Right renal pelvis (tissue), 4 donors: Measurements from ENCODE around the gene SGK2. TPM values are rescaled to one million over a fixed set of nuclear protein-coding genes. Genes with fewer than 3 reads are reported as not detected.

Experiments
- DNase-seq, 4 donors: peaks; one replicate each; pipeline ENCODE4 v3.0.0-alpha.2; 2013; ENCODE audit warnings: low read depth in 4 of 4, low spot score in 3 of 4, missing footprints in 1 of 4
- polyA plus RNA-seq, 4 donors: library from polyadenylated mRNA; unstranded; fragments of 120-200 nt; gene quantifications; one replicate each; pipeline ENCODE4 v1.2.1, GENCODE V29; 2013; ENCODE audit not compliant: insufficient read length in 4 of 4

Gene SGK2
- 10 to 100 TPM; 30.6 to 51.4 (median 36.0) TPM for polyA plus RNA-seq

DNA sequence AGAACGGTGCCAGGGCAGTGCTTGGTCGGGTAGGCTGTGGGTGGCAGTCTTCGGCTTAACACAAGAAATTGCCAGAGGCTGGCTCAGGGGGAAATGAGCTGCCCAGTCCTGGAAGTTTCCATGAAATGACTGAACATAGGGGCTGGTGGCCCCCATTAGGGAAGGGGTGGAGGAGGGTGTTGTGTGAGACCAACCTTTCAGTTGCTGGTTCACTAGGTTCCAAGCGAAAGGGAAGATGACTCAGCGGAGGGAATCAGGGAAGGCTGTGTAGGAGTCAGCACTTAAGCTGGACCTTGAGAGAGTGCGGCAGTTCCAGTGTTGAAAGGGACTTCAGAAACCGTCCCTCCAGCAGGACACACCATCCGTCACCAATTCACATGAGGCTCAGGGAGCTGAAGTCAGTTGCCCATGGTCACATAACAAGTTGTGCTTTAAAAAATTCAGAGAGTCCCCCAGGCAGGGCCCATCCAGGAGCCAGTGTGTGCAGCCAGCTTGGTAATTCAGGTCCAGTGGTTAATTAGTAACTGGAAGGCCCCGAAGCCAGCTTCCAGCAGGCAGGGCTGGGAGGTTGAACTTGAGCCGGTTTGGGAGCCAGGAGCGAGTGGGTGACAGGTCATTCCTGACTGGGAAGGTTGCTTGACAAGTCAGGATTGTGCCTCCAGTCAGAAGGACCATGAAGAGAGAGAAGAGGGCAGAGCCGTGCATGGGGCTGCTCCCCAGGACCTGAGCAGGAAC lies at the start of gene SGK2:
Gene SGK2, plus strand, starts transcription at position 616 of the 735 bp plus-strand sequence. CDS start 7,469 bp downstream, outside the sequence.
- DNase-seq, result peak; percentile 47 to 74 (median 66)

DNA sequence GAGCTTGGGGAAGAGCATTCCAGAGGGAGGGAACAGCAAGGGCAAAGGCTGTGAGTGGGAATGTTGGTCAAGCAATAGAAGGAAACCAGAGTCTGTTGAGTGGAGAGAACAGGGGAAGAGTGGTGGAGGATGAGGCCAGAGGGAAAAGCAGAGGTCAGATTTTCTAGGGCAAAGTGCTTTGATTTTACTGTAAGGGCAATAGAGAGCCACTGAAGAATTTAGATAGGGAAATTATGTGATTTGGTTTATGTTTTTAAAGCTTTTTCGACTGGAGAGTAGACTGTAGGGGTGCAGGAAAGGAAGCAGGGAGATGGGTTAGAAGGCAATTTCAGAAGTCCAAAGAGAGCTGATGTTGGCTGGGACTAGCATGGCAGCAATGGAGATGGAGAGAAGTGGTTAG lies 46.9 kb upstream of the SGK2 start:
- DNase-seq, result no peak

DNA sequence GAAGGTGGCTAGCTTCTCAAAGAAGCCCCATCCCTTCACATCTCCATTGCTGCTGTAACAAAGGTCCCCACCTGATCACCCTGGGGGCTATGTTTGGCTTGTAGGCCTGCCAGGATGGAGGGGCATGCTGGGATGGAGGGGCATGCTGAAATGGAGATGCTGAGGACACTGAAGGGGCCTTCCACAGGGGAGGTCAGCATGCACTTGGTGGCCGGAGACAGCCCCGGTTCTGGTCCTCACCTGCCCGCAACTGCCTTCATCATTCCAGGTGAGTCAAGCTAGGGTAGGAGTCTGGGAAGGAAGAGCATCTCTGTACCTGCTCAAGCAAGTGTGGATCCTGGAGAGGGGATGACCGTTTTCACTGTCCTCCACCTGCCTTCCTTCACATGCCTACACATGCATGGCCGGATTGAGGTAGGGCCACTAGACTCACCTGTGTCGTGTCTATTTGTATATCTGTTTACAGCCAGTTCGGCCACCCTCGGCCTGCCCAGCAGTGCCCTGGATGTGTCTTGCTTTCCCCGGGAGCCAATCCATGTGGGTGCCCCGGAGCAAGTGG lies 45.4 kb upstream of the SGK2 start:
- DNase-seq, result no peak

DNA sequence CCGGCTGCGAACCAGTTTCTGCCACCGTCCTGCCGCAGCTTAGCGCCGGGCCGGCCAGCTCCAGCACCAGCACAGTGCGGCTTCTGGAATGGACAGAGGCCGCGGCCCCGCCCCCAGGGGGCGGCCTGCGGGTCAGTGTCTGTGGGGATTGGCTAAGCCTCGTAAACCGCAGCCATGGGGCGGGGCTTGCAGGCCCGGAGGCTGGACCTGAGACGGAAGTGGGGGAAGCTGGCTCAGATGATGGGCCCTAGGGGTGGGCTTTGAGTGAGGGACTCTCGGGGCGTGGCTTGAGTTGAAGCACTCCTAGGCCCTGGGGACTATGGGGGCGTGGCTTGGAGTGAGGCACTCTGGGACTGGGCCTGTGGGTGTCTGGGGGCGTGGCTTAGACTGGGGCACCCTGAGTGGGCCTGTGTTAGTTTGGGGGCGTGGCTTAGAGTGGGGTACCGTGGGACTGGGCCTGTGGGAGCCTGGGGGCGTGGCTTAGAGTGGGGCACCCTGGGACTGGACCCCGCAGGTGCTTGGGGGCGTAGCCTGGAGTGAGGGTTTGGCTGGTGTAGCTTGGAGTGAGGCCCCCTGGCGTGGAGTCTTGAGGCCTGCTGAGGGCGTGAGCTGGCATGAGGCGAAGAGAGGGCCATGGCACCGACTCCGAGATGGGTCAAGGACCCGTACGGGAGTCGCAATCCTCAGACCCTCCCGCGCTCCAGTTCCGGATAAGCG lies 44.7 kb upstream of the SGK2 start:
- DNase-seq, result peak; percentile 87 to 96 (median 95)

DNA sequence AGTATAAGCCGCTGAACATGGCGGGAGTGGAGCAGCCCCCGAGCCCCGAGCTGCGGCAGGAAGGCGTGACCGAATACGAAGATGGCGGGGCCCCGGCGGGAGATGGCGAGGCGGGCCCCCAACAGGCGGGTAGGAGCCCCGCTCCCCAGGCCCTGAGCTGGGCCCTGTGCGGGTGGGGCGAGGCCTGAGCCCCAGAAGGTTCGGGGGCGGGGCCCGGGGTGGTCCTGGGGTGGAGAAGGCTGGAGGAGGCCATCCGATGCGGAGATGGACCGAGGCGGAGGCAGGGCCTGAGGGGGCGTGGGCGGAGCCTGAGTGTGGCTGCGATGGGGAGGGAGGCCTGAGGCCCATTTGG lies 44.2 kb upstream of the SGK2 start:
- DNase-seq, result no peak

DNA sequence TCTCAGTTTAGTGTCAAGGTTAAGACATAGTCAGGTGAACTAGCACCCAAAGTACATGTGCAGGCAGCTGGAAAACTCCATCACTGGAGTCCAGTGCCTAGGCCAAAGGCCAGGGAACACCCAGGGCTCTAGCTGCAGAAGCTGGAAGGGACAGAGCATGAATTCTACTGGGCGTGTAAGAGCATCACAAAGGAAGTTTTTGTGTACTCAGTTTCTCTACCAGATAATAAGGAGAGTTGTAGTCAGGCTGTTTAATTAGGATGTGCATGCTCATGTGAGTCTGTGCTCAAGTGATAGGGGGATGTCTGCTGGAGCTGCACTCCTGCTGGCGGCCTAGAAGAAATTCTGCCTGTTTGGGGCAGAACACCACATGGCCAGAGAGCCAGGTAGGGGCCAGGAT lies 43.2 kb upstream of the SGK2 start:
- no peak for DNase-seq

DNA sequence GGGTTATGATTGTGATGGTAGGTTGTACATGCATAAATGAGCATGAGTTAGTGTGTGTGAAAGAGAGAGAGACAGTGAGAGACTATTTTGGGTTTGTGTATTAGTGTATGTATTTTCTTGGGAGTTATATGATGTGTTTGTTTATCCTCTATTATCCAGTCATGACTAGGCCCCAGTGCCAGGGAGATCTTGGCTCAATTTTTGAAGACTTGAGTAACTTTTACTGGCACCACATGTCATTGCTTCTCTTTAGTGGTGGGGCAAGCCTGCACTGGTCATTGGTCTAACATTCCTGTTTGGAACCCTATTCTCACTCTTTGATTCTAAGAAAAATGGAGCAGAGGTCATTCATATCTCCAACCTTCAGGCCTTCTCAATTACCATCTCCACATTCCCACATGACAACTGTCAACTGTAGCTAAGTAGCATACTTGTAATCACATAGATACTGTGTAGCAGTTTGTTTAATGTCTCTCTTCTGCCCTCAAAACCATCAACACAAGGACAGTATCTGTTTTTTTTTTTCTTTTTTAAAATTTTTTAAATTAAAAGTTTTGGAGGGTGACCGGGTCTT lies 42.5 kb upstream of the SGK2 start:
- DNase-seq, result no peak

DNA sequence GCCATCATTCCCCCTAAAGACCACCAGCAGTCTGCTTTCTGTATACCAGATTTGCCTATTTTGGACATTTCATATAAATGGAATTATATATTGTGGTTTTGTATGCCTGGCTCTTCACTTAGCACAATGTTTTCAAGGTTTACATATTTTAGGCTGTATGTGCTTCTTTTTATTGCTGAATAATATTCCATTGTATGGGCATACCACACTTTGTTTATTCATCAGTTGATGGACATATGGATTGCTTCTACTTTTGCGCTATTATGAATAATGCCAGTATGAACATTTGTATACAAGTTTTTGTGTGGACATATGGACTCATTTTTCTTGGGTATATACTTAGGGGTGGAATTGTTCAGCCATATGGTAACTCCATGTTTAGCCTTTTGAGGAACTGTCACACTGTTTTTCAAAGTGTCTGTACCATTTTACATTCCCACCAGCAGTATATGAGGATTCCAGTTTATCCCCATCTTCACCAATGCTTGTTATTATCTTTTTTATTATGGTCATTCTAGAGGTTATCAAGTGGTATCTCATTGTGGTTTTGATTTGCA lies 38.7 kb upstream of the SGK2 start:
- DNase-seq, result no peak

DNA sequence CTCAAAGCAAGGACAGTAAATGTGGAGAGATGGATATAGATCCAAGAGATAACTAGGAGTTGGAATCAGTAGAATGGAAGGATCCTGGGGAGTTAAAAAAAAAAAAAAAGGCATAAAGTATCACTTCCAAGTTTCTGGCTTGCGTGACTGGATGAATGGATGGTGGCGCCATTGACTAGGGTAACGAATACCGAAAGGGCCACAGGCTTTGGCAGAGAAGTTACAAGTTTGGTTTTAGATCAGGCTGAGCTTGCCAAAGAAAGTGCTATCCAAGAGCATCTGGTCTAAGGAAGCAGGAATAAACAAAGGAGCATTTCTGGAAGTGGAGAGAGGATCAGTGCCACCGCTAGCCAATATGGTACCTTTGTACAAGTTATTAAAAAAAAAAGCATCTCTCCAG lies 33.8 kb upstream of the SGK2 start:
- no peak for DNase-seq

DNA sequence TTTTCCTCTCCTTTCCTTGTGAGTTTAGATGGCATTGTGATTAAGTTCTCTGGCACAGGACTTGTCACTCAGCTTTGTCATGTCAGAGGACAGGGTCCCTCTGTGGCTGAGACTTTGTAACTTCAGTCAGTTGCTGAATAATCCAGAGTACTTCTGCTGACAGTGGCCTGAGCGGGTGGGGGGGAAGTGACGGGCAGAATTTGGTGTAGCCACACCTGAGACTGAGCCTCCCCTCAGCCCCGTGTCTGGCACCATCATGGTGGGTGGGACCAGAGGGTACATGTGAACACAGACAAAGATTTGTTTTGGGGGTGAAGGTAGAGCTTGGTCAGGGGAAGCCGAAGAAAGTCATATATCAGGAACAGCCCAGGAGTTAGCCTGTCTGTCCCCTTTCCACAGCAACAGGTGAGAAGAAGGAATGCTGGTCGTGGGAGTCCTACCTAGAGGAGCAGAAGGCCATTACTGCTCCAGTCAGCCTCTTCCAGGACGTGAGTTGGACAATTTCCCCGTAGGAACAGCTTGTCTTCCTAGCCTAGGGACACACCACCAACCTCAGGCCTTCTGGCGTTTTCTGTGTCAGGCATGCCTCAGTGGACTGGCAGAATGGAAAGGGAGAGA lies 30.5 kb upstream of the SGK2 start:
- DNase-seq, result no peak

DNA sequence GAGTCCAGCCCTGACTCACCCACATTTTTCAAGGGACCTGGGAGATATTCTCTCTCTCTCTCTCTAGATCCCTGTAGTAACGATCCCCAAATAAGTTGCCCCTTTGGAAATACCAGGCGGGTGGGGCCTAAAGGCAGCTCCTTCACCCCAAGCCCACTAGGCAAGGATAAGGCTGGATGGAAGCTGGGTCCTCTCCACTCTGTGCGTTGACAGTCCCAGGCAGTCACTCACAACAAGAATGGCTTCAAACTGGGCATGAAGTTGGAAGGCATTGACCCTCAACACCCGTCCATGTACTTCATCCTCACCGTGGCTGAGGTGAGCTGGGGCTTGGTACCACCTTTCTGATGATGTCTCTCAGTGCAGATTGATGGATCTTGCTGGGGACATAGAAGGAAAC lies 29.8 kb upstream of the SGK2 start:
- no peak for DNase-seq

DNA sequence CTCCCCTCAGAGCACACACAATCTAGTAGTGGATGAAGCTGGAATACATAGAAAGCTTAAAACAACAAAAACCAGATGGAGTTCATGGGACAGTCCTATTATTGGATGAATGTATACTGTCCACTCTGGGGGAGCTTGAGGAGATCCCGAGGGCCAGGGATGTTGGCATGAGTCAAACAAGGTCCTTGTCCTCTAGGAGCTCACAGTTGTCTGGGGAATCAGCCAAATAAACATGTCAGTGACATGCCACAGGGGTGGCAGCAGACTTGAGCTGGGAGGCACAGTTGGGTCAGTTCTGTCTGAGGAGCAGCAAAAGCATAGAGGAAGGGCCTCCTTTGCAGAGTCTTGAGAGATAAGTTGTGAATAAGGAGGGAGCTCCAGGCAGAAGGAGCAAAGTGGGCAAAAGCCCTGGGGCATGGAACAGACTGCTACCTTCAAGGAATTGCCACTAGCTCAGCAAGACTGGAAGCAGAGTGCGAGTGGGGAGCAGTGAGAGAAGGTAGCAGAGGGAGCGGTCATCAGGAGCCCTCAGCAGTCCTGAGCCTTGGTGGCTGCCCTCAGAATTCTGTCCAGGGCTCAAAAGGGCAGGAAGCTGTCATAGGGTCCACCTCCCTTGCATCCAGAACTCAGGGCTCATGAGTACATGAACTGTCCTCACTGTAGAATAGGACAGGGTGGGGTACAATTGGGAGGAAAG lies 29.2 kb upstream of the SGK2 start:
- no peak for DNase-seq

DNA sequence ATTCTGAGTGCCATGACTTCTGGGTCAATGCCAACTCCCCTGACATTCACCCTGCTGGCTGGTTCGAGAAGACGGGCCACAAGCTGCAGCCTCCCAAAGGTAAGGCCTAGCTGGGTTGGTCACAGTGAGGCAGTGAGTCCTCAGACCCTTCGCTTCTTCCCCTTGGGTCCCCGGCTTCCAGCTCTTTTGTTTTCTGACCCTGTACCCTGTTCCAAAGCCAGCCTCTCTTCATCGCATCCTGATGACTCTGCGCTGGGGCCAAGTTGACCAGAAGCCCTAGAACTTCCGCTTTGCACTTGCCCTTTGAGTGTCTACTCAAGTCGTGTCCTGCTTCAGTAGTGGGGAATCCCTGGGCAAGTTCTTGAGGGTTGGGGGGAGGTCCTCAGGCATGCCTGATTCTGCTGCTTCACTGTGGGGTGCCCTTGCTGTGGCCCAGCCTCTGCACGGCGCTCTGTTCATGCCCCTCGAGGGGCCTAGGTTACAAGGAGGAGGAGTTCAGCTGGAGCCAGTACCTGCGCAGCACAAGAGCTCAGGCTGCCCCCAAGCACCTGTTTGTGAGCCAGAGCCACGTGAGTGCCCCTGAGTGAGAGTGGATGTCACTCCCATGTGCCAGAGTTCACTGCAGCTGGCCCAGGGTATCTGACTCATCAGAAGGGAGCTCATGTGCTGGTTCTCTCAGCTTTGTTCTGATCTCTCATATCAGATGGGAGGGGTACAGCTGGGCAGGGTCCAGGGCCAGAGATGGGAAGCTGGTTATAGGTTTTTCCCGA lies 28.3 kb upstream of the SGK2 start:
- DNase-seq, result no peak

DNA sequence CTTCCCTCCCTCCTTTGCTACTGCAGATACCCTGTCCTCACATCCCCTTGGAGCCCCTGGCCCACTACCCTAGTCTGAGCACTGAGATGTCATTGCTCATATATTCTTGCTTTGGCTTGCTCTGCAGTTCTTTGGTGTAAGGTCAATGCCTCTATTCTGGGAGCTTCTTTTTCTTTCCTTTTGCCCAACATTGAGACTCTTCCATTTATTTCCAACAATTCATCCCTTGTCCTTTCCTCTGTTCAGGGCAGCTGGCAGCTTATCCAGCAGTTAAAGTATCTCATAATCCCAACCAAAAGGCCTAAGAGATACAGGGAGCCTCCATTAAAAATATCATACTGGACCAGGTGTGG lies 27.8 kb upstream of the SGK2 start:
- no peak for DNase-seq

DNA sequence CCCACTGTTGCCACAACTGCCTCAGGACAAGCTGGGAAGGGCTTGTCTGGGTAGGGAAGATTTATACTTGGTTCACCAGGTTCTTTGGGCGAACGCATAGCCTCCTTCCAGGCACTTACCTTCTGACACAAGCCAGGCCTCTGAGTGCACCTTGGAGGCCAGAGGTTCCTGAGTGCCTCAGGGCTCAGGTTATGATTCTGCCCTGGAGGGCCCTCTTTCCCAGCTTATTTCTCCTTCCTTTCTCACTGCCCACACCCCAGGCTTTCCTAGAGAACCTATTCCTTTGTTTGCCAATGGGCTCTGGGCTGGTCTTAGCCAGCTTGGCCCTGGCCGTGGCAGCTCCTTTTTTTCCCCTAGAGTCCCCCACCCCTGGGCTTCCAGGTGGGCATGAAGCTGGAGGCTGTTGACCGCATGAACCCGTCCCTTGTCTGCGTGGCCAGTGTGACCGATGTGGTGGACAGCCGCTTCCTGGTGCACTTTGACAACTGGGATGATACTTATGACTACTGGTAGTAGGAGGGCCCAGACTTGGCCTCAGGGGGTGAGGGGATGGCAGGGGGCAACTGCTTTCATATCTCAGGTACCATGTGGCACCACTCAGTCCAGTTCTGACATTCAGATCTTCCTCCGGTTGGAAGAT lies 26.3 kb upstream of the SGK2 start:
- no peak for DNase-seq

DNA sequence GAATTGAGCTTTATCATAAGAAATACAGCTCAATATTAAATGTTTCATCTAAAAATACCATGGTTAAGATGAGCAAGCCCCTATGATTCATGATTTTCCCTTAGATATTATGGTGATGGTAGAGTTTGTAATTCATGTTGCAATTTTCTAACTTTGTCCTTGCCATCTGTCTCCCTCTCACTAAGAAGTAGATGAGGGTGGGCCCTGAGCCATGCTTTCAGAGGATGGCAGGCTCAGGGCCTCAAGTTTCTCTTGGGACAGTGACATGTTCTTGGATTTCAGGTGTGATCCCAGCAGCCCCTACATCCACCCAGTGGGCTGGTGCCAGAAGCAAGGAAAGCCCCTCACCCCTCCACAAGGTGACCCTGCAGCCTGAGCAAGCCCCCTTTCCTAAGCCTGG lies 25.8 kb upstream of the SGK2 start:
- DNase-seq, result no peak

DNA sequence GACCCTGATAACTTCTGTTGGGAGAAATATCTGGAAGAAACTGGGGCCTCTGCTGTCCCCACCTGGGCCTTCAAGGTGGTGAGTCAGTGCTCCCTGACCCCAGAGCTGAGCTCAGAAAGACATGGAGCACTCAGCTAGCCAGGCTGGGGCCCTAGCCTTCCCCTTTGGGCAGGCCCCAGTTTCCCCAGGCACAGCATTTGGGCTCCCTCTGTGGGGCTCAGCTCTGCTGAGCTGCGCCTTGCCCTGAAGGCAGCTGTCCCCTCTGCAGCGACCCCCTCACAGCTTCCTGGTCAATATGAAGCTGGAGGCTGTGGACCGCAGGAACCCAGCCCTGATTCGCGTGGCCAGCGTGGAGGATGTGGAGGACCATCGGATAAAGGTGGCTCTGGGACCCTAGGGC lies 24.8 kb upstream of the SGK2 start:
- no peak for DNase-seq

DNA sequence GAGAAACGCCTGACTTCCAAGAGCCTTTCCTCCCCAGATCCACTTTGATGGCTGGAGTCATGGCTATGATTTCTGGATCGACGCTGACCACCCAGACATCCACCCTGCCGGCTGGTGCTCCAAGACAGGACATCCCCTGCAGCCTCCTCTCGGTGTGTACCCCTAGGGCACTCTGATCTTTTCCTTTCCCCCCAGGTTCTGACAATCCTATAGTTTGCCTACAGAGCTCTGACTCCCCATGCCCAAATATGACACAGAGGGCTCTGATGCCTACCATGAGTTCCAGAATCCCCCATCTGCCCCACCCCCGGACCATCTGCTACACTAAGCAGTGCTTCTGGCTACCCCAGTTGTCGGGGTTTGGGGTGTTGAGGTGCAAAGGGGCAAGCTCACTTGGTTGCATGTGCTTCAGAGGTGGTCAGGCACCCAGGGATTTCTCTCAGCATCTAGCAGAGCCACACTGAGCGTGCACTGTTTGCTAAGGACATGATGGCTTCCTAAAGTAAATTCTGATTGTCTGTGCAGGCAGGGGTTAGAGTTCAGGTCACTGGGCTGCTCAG lies 24.0 kb upstream of the SGK2 start:
- DNase-seq, result no peak
